HEK293 (cell line): Measurements from ENCODE around the gene UBQLN1.
"Not testable (repeated sequence)": the region's sequence is repeated elsewhere in the genome, so short reads cannot be mapped to it uniquely, and the experiment has no call there.

Experiments used
- CTCF ChIA-PET: fragments of 350-600 bp; formaldehyde crosslinking; extraction: SDS; loops from one replicate; lab custom pipeline; 2021; ENCODE audit warnings: antibody characterized with exemption; lab: Yijun Ruan, JAX
- POLR2A ChIA-PET: fragments of 300-600 bp; formaldehyde crosslinking; extraction: SDS; loops from one replicate; lab custom pipeline; 2020; ENCODE audit warnings: antibody characterized with exemption, inconsistent platforms; lab: Yijun Ruan, JAX
- H3K27ac ChIP-seq: fragments of 200-500 bp; sonication (Bioruptor generic); 2 replicates; pipeline ENCODE4 v1.5.1; 2014; ENCODE audit warnings: low read depth, low read length, control low read depth, inconsistent platforms; ENCODE audit errors: extremely low read depth
- H3K36me3 ChIP-seq, 2 experiments: fragments of 200-500 bp in 1 of 2; sonication (Bioruptor generic) in 1 of 2; 1 replicate in 1 of 2; 2 replicates in 1 of 2; pipeline ENCODE4 v1.5.1; 2014 to 2017; ENCODE audit warnings: inconsistent platforms in 2 of 2, low read length in 2 of 2; ENCODE audit not compliant: control insufficient read depth in 2 of 2, insufficient read depth in 1 of 2
- H3K4me1 ChIP-seq: fragments of 200-500 bp; sonication (Bioruptor generic); 2 replicates; pipeline ENCODE4 v1.5.1; 2014; ENCODE audit warnings: mild to moderate bottlenecking, low read length, inconsistent platforms; ENCODE audit not compliant: control insufficient read depth, insufficient read depth
- H3K4me3 ChIP-seq: 2 replicates; pipeline ENCODE4 v1.5.1; 2011; ENCODE audit warnings: low read depth, mild to moderate bottlenecking, control low read depth, low read length, moderate library complexity
- H3K9me3 ChIP-seq: fragments of 200-500 bp; sonication (Bioruptor generic); 2 replicates; pipeline ENCODE4 v1.5.1; 2014; ENCODE audit warnings: low read depth, low read length, inconsistent platforms; ENCODE audit not compliant: control insufficient read depth, insufficient read depth
- FEZF1 ChIP-seq: fragments of 450-650 bp; formaldehyde crosslinking; IDR thresholded peaks from 2 replicates; pipeline ENCODE4 v1.5.1; 2016; ENCODE audit warnings: missing biosample characterization, missing genetic modification characterization
- HOXC10 ChIP-seq: sonication (generic); formaldehyde crosslinking; IDR thresholded peaks from 2 replicates; pipeline ENCODE4 v1.8.1; 2023; ENCODE audit warnings: mild to moderate bottlenecking, missing genetic modification reagents
- KLF8 ChIP-seq: fragments of 450-650 bp; formaldehyde crosslinking; IDR thresholded peaks from 2 replicates; pipeline ENCODE4 v1.5.1; 2016; ENCODE audit warnings: missing biosample characterization, missing genetic modification characterization
- PRDM1 ChIP-seq: fragments of 450-650 bp; formaldehyde crosslinking; IDR thresholded peaks from 2 replicates; pipeline ENCODE4; 2016; ENCODE audit warnings: missing biosample characterization, missing genetic modification characterization
- SCRT2 ChIP-seq: fragments of 450-650 bp; formaldehyde crosslinking; IDR thresholded peaks from 2 replicates; pipeline ENCODE4 v1.5.1; 2016; ENCODE audit warnings: missing biosample characterization, missing genetic modification characterization
- YY2 ChIP-seq: fragments of 450-650 bp; formaldehyde crosslinking; IDR thresholded peaks from 2 replicates; pipeline ENCODE4 v1.5.1; 2016; ENCODE audit warnings: missing biosample characterization, missing genetic modification characterization
- ZNF202 ChIP-seq: fragments of 450-650 bp; formaldehyde crosslinking; IDR thresholded peaks from 2 replicates; pipeline ENCODE4 v1.5.1; 2016; ENCODE audit warnings: missing biosample characterization, missing genetic modification characterization, borderline replicate concordance
- ZNF514 ChIP-seq: fragments of 450-650 bp; formaldehyde crosslinking; IDR thresholded peaks from 2 replicates; pipeline ENCODE4 v1.5.1; 2016; ENCODE audit warnings: missing biosample characterization, missing genetic modification characterization
- ZNF521 ChIP-seq: fragments of 450-650 bp; formaldehyde crosslinking; IDR thresholded peaks from 2 replicates; pipeline ENCODE4 v1.5.1; 2017; ENCODE audit warnings: missing biosample characterization, mild to moderate bottlenecking, missing genetic modification characterization
- ZNF837 ChIP-seq: fragments of 450-650 bp; formaldehyde crosslinking; IDR thresholded peaks from 2 replicates; pipeline ENCODE4 v1.5.1; 2016; ENCODE audit warnings: missing biosample characterization, missing genetic modification characterization
- TF ChIP-seq, protein P1 (sequence below): fragments of 450-650 bp; formaldehyde crosslinking; IDR thresholded peaks from 2 replicates; pipeline ENCODE4 v1.5.1; 2017; ENCODE audit warnings: missing biosample characterization, mild to moderate bottlenecking, missing genetic modification characterization, moderate library complexity
- TF ChIP-seq, protein P2 (sequence below): fragments of 450-650 bp; formaldehyde crosslinking; IDR thresholded peaks from 2 replicates; pipeline ENCODE4 v1.5.1; 2016; ENCODE audit warnings: missing biosample characterization, missing genetic modification characterization
- TF ChIP-seq, protein P3 (sequence below): fragments of 450-650 bp; formaldehyde crosslinking; IDR thresholded peaks from 2 replicates; pipeline ENCODE4 v1.5.1; 2016; ENCODE audit warnings: missing biosample characterization, missing genetic modification characterization
- TF ChIP-seq, protein P4 (sequence below): fragments of 450-650 bp; formaldehyde crosslinking; IDR thresholded peaks from 2 replicates; pipeline ENCODE4 v1.5.1; 2017; ENCODE audit warnings: missing biosample characterization, missing genetic modification characterization
- TF ChIP-seq, protein P5 (sequence below): fragments of 450-650 bp; formaldehyde crosslinking; IDR thresholded peaks from 2 replicates; pipeline ENCODE4 v1.5.1; 2016; ENCODE audit warnings: missing biosample characterization, missing genetic modification characterization

Gene UBQLN1

DNA sequence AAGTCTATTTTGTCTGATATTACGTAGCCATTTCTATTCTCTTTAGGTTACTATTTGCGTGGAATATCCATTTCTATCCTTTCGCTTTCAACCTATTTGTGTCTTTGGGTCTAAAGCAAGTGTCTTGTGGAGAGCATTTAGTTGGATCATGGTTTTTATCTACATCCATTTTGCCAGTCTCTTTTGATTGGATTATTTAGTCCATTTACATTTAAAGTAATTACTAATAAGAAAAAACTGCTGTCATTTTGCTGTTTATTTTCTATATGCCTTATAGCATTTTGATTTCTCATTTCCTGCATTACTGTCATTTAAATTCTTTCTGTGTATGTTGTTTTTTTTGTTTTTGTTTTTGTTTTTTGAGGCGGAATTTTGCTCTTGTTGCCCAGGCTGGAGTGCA lies 26.0 kb upstream of the UBQLN1 start (continued):
- TF ChIP-seq, protein P1, sequence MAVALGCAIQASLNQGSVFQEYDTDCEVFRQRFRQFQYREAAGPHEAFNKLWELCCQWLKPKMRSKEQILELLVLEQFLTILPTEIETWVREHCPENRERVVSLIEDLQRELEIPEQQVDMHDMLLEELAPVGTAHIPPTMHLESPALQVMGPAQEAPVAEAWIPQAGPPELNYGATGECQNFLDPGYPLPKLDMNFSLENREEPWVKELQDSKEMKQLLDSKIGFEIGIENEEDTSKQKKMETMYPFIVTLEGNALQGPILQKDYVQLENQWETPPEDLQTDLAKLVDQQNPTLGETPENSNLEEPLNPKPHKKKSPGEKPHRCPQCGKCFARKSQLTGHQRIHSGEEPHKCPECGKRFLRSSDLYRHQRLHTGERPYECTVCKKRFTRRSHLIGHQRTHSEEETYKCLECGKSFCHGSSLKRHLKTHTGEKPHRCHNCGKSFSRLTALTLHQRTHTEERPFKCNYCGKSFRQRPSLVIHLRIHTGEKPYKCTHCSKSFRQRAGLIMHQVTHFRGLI: no peak
- TF ChIP-seq YY2 (tag by site-specific recombination) (no peak), HOXC10 (CRISPR knock-in tag) (no peak), KLF8 (tag by site-specific recombination) (no peak), PRDM1 (tag by site-specific recombination) (no peak), ZNF837 (tag by site-specific recombination) (no peak)
- TF ChIP-seq, protein P2, sequence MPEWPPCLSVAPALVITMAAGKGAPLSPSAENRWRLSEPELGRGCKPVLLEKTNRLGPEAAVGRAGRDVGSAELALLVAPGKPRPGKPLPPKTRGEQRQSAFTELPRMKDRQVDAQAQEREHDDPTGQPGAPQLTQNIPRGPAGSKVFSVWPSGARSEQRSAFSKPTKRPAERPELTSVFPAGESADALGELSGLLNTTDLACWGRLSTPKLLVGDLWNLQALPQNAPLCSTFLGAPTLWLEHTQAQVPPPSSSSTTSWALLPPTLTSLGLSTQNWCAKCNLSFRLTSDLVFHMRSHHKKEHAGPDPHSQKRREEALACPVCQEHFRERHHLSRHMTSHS (tag by site-specific recombination): no peak
- TF ChIP-seq, all 188 proteins: peak for 0

DNA sequence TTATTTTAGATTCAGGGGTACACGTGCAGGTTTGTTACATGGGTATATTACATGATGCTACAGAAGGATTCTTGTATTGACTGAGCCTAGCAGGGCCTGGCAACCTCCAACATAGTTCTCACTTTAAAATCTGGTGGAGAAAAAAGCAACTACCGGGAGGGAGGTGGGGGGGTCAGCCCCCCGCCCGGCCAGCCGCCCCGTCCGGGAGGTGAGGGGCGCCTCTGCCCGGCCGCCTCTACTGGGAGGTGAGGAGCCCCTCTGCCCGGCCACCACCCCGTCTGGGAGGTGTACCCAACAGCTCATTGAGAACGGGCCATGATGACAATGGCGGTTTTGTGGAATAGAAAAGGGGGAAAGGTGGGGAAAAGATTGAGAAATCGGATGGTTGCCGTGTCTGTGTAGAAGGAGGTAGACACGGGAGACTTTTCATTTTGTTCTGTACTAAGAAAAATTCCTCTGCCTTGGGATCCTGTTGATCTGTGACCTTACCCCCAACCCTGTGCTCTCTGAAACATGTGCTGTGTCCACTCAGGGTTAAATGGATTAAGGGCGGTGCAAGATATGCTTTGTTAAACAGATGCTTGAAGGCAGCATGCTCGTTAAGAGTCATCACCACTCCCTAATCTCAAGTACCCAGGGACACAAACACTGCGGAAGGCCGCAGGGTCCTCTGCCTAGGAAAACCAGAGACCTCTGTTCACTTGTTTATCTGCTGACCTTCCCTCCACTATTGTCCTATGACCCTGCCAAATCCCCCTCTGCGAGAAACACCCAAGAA lies 21.0 kb upstream of the UBQLN1 start:
- H3K4me1 ChIP-seq, POLR2A ChIA-PET, H3K36me3 ChIP-seq, H3K9me3 ChIP-seq, H3K4me3 ChIP-seq, H3K27ac ChIP-seq: not testable (repeated sequence)
- CTCF ChIA-PET: interaction anchor here (0.7 kb wide), 1 partner anchor 84 kb away, joined by 3 read pairs; no protein-coding TSS in a partner anchor

DNA sequence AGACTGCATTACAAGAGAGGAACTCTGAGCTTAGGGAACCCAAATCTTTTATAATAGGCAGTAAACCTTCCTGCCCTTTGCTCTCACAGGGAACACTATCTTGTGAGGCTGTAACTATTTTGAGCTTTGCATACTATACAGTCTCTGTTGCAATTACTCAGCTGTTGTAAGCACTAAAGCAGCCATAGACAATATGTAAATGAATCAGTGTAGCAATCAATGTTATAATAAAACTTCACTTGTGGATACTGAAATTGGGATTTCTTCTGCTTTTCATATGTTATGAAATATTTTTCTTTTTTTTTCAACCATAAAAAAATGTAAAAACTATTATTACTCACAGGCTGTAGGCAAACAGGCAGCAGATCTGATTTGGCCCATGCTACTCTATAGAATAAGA lies 16.7 kb upstream of the UBQLN1 start:
- Histone ChIP-seq H3K9me3 (no peaks in the 10 kb centered on the region), H3K36me3 (no peaks in the 10 kb centered on the region), H3K4me1 (no peaks in the 10 kb centered on the region), H3K4me3 (no peak overlapping the region), H3K27ac (no peak overlapping the region)
- ChIA-PET POLR2A (no interaction called here), CTCF (interaction anchor here (0.5 to 0.6 kb wide), 2 partner anchors 522 to 1553 kb away, joined by 3 to 7 read pairs; no protein-coding TSS in a partner anchor)
- no peak for TF ChIP-seq FEZF1 (tag by site-specific recombination)
- TF ChIP-seq, protein P3, sequence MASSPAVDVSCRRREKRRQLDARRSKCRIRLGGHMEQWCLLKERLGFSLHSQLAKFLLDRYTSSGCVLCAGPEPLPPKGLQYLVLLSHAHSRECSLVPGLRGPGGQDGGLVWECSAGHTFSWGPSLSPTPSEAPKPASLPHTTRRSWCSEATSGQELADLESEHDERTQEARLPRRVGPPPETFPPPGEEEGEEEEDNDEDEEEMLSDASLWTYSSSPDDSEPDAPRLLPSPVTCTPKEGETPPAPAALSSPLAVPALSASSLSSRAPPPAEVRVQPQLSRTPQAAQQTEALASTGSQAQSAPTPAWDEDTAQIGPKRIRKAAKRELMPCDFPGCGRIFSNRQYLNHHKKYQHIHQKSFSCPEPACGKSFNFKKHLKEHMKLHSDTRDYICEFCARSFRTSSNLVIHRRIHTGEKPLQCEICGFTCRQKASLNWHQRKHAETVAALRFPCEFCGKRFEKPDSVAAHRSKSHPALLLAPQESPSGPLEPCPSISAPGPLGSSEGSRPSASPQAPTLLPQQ: no peak
- TF ChIP-seq, protein P4, sequence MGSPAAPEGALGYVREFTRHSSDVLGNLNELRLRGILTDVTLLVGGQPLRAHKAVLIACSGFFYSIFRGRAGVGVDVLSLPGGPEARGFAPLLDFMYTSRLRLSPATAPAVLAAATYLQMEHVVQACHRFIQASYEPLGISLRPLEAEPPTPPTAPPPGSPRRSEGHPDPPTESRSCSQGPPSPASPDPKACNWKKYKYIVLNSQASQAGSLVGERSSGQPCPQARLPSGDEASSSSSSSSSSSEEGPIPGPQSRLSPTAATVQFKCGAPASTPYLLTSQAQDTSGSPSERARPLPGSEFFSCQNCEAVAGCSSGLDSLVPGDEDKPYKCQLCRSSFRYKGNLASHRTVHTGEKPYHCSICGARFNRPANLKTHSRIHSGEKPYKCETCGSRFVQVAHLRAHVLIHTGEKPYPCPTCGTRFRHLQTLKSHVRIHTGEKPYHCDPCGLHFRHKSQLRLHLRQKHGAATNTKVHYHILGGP (tag by site-specific recombination): no peak
- TF ChIP-seq ZNF202 (tag by site-specific recombination): no peak
- TF ChIP-seq ZNF521: no peak
- TF ChIP-seq SCRT2 (tag by site-specific recombination): no peak
- no peak for TF ChIP-seq ZNF514 (tag by site-specific recombination)
- TF ChIP-seq, protein P5, sequence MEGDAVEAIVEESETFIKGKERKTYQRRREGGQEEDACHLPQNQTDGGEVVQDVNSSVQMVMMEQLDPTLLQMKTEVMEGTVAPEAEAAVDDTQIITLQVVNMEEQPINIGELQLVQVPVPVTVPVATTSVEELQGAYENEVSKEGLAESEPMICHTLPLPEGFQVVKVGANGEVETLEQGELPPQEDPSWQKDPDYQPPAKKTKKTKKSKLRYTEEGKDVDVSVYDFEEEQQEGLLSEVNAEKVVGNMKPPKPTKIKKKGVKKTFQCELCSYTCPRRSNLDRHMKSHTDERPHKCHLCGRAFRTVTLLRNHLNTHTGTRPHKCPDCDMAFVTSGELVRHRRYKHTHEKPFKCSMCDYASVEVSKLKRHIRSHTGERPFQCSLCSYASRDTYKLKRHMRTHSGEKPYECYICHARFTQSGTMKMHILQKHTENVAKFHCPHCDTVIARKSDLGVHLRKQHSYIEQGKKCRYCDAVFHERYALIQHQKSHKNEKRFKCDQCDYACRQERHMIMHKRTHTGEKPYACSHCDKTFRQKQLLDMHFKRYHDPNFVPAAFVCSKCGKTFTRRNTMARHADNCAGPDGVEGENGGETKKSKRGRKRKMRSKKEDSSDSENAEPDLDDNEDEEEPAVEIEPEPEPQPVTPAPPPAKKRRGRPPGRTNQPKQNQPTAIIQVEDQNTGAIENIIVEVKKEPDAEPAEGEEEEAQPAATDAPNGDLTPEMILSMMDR (tag by site-specific recombination): no peak
